ENCODE results near the gene TMBIM1. TPM values are rescaled to one million over a fixed set of nuclear protein-coding genes. Genes with fewer than 3 reads are reported as not detected.

The TMBIM1 gene
- total and polyA plus RNA-seq, 2 donors (not counting 3 experiments of a cell fraction or from before 2014, with no cell fraction given) = 141 to 229 TPM

- Histone ChIP-seq H3K9ac (replicated peaks; ENCODE audit: extremely low read depth, insufficient read depth, low read length) (no peak overlapping the region), H2AFZ (ENCODE audit: low read depth, low read length) (no peak overlapping the region), H3K4me1 (ENCODE audit: control insufficient read depth, extremely low read depth, insufficient read depth, low read length) (peaks cover 17% of the 10 kb centered on the region), H3K4me3 (replicated peaks in 1 of 3; ENCODE audit: insufficient read depth in 1 of 3, low read depth in 1 of 3, low read length in 3 of 3) (no peak overlapping the region), H3K4me2 (ENCODE audit: insufficient read depth, low read length) (no peak overlapping the region), H3K27ac (ENCODE audit: insufficient read depth, low read depth, low read length) (no peak overlapping the region), H3K27me3 (ENCODE audit: control insufficient read depth in 2 of 2, insufficient read depth in 2 of 2, low read length in 2 of 2) (no peaks in the 10 kb centered on the region), H3K79me2 (ENCODE audit: control insufficient read depth, insufficient read depth, low read length) (no peaks in the 10 kb centered on the region), H4K20me1 (replicated peaks; ENCODE audit: control insufficient read depth, extremely low read depth, insufficient read depth, low read length) (no peaks in the 10 kb centered on the region), H3K9me3 (replicated peaks; ENCODE audit: control insufficient read depth, insufficient read depth, low read length) (no peaks in the 10 kb centered on the region), H3K36me3 (ENCODE audit: control insufficient read depth in 2 of 2, extremely low read depth in 1 of 2, insufficient read depth in 2 of 2, low read length in 2 of 2) (peaks cover 0 to 33% of the 10 kb centered on the region in 2 experiments), H3K9me1 (replicated peaks; ENCODE audit: control insufficient read depth, extremely low read depth, insufficient read depth, low read length) (no peaks in the 10 kb centered on the region)
- no peak for TF ChIP-seq CTCF (IDR thresholded peaks at IDR 0.05; ENCODE audit: extremely low read depth in 1 of 2, insufficient read depth in 1 of 2, low read depth in 1 of 2, low read length in 2 of 2)
- no peak for TF ChIP-seq MAX (IDR thresholded peaks at IDR 0.05; ENCODE audit: insufficient read depth, insufficient read length)
- no peak for TF ChIP-seq GATA2 (IDR thresholded peaks at IDR 0.05; ENCODE audit: insufficient read depth, insufficient read length, low read depth, low read length)
- TF ChIP-seq EZH2 (IDR thresholded peaks at IDR 0.05; ENCODE audit: borderline replicate concordance, low read depth, low read length, severe bottlenecking) = no peak
- no peak for TF ChIP-seq POLR2A (IDR thresholded peaks at IDR 0.05; ENCODE audit: low read depth, low read length)
- TF ChIP-seq FOS (IDR thresholded peaks at IDR 0.05; ENCODE audit: borderline replicate concordance, insufficient read depth, low read length) = no peak
- TF ChIP-seq MYC (IDR thresholded peaks at IDR 0.05; ENCODE audit: low read depth, low read length) = no peak
- no peak for TF ChIP-seq POLR2AphosphoS5 (IDR thresholded peaks at IDR 0.05; ENCODE audit: insufficient read depth, low read depth, low read length)
- TF ChIP-seq JUN (IDR thresholded peaks at IDR 0.05; ENCODE audit: borderline replicate concordance, insufficient read depth, insufficient read length, low read depth) = no peak
- intact Hi-C loops (cut with micrococcal nuclease) = no loop called here
- CTCF ChIA-PET = no interaction called here
- no peak for DNase-seq (ENCODE audit: low read depth, low spot score)
- dilution Hi-C loops (cut with MboI; ENCODE audit: extremely low pct_ligation_motif_present, low sequenced_read_pairs) = no loop called here
- no TSS peak for BruUV-seq (replicated peaks)
- POLR2A ChIA-PET = interaction anchor here (1.1 kb wide), 1 partner anchor 8 kb away, joined by 3 read pairs; the partner anchor contains the start of genes AAMP and PNKD
- no peak for FAIRE-seq
These were observed 30.1 kb downstream of the TMBIM1 start for GRCh38 chr2:218262237-218262600.
